HUES48 (cell line): ENCODE results near the gene SNX24.
A peak's percentile ranks its signal among the peaks of the same experiment; 100 is the strongest.

ENCODE experiments used
- H3K27ac ChIP-seq: one replicate; pipeline ENCODE4 v1.7.0; 2013; ENCODE audit warnings: low read depth, low read length, inconsistent platforms
- H3K27me3 ChIP-seq: 2 replicates; pipeline ENCODE4 v1.6.1; 2013; ENCODE audit warnings: mild to moderate bottlenecking, low read length; ENCODE audit not compliant: control insufficient read depth, insufficient read depth
- H3K36me3 ChIP-seq: 2 replicates; pipeline ENCODE4 v1.6.1; 2013; ENCODE audit warnings: low read length; ENCODE audit not compliant: control insufficient read depth, insufficient read depth
- H3K4me1 ChIP-seq: 2 replicates; pipeline ENCODE4 v1.6.1; 2013; ENCODE audit warnings: mild to moderate bottlenecking, low read length; ENCODE audit not compliant: control insufficient read depth, insufficient read depth
- H3K4me3 ChIP-seq: 2 replicates; pipeline ENCODE4 v1.5.1; 2013; ENCODE audit warnings: mild to moderate bottlenecking, low read depth, low read length
- H3K9ac ChIP-seq: 2 replicates; pipeline ENCODE4 v1.6.1; 2013; ENCODE audit warnings: mild to moderate bottlenecking, low read depth, low read length, moderate library complexity
- H3K9me3 ChIP-seq: 2 replicates; pipeline ENCODE4 v1.6.1; 2013; ENCODE audit warnings: low read length; ENCODE audit not compliant: control insufficient read depth, insufficient read depth

SNX24 gene, protein sequence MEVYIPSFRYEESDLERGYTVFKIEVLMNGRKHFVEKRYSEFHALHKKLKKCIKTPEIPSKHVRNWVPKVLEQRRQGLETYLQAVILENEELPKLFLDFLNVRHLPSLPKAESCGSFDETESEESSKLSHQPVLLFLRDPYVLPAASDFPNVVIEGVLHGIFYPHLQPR

GRCh38 chr5:122845229-122846050 lies at the start of gene SNX24:
Gene SNX24 (plus strand): TSS chr5:122845613. CDS start chr5:122845634, 21 bp downstream.
- peaks cover 24% of the 10 kb centered on the region for H3K4me1 ChIP-seq
- peak within 1 kb of the TSS; percentile 78 for H3K4me3 ChIP-seq
- H3K27ac ChIP-seq = peak within 1 kb of the TSS; percentile 87
- no peaks in the 10 kb centered on the region for H3K36me3 ChIP-seq
- H3K9me3 ChIP-seq = no peaks in the 10 kb centered on the region
- H3K27me3 ChIP-seq = peaks cover 8% of the 10 kb centered on the region
- peak within 1 kb of the TSS; percentile 46 for H3K9ac ChIP-seq

GRCh38 chr5:122805481-122805880 lies 39.9 kb upstream of the SNX24 start:
- peaks cover 12% of the 10 kb centered on the region for H3K4me1 ChIP-seq
- no peaks in the 10 kb centered on the region for H3K27me3 ChIP-seq
- H3K9ac ChIP-seq = no peak overlapping the region
- peaks cover 42% of the 10 kb centered on the region for H3K36me3 ChIP-seq
- no peaks in the 10 kb centered on the region for H3K9me3 ChIP-seq
- H3K4me3 ChIP-seq = no peak overlapping the region
- H3K27ac ChIP-seq = no peak overlapping the region

- Histone ChIP-seq H3K27ac (no peak overlapping the region), H3K9me3 (no peaks in the 10 kb centered on the region), H3K36me3 (peaks cover 20% of the 10 kb centered on the region), H3K4me1 (peaks cover 12% of the 10 kb centered on the region), H3K9ac (no peak overlapping the region), H3K27me3 (no peaks in the 10 kb centered on the region), H3K4me3 (no peak overlapping the region)
Measured at GRCh38 chr5:122810405-122810804, 35.0 kb upstream of the SNX24 start.

- Histone ChIP-seq H3K27me3 (no peaks in the 10 kb centered on the region), H3K9ac (no peak overlapping the region)
Measured at GRCh38 chr5:122815218-122815767, 30.1 kb upstream of the SNX24 start.

GRCh38 chr5:122816756-122817155 lies 28.7 kb upstream of the SNX24 start:
- H3K27me3 ChIP-seq = no peaks in the 10 kb centered on the region
- peaks cover 18% of the 10 kb centered on the region for H3K4me1 ChIP-seq
- H3K9ac ChIP-seq = no peak overlapping the region
- no peaks in the 10 kb centered on the region for H3K9me3 ChIP-seq
- peak overlapping the region; percentile 14 for H3K27ac ChIP-seq
- peaks cover 33% of the 10 kb centered on the region for H3K36me3 ChIP-seq
- H3K4me3 ChIP-seq = 0 out of 2 replicates have a peak overlapping the region, but pooled peaks have one; percentile 8

More at GRCh38 chr5:122815218-122815767, 30.1 kb upstream of the SNX24 start:
- no peak overlapping the region for H3K4me3 ChIP-seq
- peaks cover 19% of the 10 kb centered on the region for H3K4me1 ChIP-seq
- no peaks in the 10 kb centered on the region for H3K9me3 ChIP-seq
- H3K27ac ChIP-seq = no peak overlapping the region
- peaks cover 26% of the 10 kb centered on the region for H3K36me3 ChIP-seq

DNA sequence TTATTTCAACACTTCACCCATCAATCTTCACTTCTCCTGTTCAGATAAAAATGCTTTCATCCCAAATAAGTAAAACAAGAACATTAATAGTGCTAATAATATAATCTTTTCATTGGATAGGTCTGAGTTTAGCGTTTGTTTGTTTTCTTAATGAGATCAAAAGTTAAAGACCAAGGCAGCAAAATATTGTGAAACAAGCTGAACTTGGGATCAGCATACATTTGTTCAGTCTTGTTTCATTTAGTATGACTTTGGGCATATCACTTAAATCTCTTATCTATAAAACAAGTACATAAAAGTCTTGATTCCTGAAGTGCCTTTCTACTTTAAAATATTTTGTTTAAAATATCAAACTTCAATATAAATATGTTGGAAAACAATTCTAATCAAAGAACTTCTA lies 13.4 kb upstream of the SNX24 start:
- H3K36me3 ChIP-seq = peaks cover 22% of the 10 kb centered on the region
- no peaks in the 10 kb centered on the region for H3K27me3 ChIP-seq
- H3K9me3 ChIP-seq = no peaks in the 10 kb centered on the region
- no peak overlapping the region for H3K27ac ChIP-seq
- H3K9ac ChIP-seq = no peak overlapping the region
- H3K4me1 ChIP-seq = no peaks in the 10 kb centered on the region
- no peak overlapping the region for H3K4me3 ChIP-seq

- Histone ChIP-seq H3K27ac (no peak overlapping the region), H3K4me3 (no peak overlapping the region), H3K36me3 (no peaks in the 10 kb centered on the region), H3K4me1 (no peaks in the 10 kb centered on the region), H3K27me3 (no peaks in the 10 kb centered on the region), H3K9ac (no peak overlapping the region), H3K9me3 (no peaks in the 10 kb centered on the region)
Measured at GRCh38 chr5:122835681-122836080, 9.7 kb upstream of the SNX24 start.

DNA sequence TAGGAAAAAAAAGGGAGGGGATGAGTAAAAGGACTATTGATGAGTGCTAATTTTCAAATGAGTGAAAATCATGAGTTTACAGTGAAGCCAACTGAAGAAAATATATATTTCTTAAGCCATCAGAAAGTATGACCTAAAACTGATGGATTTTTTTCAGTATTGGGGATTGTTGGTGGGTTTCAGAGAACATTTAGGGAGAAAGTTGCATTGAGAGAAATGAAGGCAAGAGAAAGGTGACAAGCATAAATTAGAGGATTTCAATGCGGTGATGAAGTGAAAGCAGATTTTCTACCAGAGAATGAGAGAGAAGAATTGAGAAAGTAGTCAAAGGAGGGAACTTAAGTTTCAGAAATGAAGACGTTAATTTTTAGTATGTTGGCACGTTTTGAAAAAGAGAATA lies 8.5 kb upstream of the SNX24 start:
- Histone ChIP-seq H3K9me3 (no peaks in the 10 kb centered on the region), H3K4me3 (no peak overlapping the region), H3K36me3 (no peaks in the 10 kb centered on the region)

DNA sequence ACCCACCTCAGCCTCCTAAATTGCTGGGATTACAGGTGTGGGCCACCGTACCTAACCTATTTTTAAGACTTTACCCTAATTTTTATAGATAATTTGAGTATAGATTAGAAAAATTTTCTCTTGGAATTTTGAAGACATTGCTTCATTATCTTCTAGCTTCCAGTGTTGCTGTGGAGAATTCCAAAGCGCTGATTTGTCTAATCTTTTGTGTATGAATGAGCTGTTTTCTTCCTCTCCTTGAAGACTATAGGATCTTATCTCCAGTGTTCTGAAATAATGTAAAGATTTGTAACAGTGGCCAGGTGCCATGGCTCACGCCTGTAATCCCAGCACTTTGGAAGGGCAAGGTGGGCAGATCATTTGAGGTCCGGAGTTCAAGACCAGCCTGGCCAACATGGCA lies 5.7 kb upstream of the SNX24 start:
- H3K36me3 ChIP-seq = no peaks in the 10 kb centered on the region
- no peak overlapping the region for H3K9ac ChIP-seq
- 0 out of 2 replicates have a peak, but pooled peaks cover 4% of the 10 kb centered on the region for H3K4me1 ChIP-seq
- H3K27me3 ChIP-seq = peaks cover 8% of the 10 kb centered on the region
- no peak overlapping the region for H3K27ac ChIP-seq
- H3K9me3 ChIP-seq = no peaks in the 10 kb centered on the region
- no peak overlapping the region for H3K4me3 ChIP-seq

More for the DNA sequence above, 8.5 kb upstream of the SNX24 start:
- no peaks in the 10 kb centered on the region for H3K27me3 ChIP-seq
- H3K9ac ChIP-seq = no peak overlapping the region
- no peak overlapping the region for H3K27ac ChIP-seq
- no peaks in the 10 kb centered on the region for H3K4me1 ChIP-seq

- H3K27ac ChIP-seq = no peak overlapping the region
- H3K9me3 ChIP-seq = no peaks in the 10 kb centered on the region
- H3K4me1 ChIP-seq = peaks cover 16% of the 10 kb centered on the region
- no peak overlapping the region for H3K4me3 ChIP-seq
- H3K9ac ChIP-seq = no peak overlapping the region
- H3K36me3 ChIP-seq = no peaks in the 10 kb centered on the region
- peaks cover 8% of the 10 kb centered on the region for H3K27me3 ChIP-seq
Measured at GRCh38 chr5:122842016-122842580, 3.3 kb upstream of the SNX24 start.
